Measurements from ENCODE around the gene PARD6G.

- TF ChIP-seq, protein P1, sequence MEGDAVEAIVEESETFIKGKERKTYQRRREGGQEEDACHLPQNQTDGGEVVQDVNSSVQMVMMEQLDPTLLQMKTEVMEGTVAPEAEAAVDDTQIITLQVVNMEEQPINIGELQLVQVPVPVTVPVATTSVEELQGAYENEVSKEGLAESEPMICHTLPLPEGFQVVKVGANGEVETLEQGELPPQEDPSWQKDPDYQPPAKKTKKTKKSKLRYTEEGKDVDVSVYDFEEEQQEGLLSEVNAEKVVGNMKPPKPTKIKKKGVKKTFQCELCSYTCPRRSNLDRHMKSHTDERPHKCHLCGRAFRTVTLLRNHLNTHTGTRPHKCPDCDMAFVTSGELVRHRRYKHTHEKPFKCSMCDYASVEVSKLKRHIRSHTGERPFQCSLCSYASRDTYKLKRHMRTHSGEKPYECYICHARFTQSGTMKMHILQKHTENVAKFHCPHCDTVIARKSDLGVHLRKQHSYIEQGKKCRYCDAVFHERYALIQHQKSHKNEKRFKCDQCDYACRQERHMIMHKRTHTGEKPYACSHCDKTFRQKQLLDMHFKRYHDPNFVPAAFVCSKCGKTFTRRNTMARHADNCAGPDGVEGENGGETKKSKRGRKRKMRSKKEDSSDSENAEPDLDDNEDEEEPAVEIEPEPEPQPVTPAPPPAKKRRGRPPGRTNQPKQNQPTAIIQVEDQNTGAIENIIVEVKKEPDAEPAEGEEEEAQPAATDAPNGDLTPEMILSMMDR (conservative IDR thresholded peaks at IDR 0.05) = no peak
- no peak for TF ChIP-seq EZH2 (IDR thresholded peaks at IDR 0.05; ENCODE audit: low read depth)
Measured at GRCh38 chr18:80238651-80239260, 8.6 kb downstream of the PARD6G start.
